ENCODE measurements around the gene SERINC3.

DNA sequence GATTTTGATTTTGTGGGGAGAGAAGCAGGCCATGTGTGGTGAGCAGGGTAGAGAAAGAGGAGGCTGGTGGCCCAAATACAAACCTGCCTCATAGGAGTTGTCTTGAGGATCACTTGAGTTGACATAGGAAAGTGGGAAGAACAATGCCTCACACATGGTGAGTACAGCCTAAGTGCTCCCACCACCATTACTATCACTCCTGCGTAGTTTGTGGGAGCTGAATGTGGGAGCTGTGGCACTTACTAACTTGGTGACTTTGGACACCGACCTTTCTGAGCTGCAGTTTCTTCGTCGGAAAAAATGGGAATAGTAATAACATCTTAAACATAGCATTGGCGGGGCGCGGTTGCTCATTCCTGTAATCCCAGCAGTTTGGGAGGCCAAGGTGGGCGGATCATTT, 25.5 kb upstream of the SERINC3 start:
- TF ChIP-seq TAF1 (IDR thresholded peaks at IDR 0.05; ENCODE audit: borderline replicate concordance, low read depth, low read length) = no peak
- TF ChIP-seq, protein P1, sequence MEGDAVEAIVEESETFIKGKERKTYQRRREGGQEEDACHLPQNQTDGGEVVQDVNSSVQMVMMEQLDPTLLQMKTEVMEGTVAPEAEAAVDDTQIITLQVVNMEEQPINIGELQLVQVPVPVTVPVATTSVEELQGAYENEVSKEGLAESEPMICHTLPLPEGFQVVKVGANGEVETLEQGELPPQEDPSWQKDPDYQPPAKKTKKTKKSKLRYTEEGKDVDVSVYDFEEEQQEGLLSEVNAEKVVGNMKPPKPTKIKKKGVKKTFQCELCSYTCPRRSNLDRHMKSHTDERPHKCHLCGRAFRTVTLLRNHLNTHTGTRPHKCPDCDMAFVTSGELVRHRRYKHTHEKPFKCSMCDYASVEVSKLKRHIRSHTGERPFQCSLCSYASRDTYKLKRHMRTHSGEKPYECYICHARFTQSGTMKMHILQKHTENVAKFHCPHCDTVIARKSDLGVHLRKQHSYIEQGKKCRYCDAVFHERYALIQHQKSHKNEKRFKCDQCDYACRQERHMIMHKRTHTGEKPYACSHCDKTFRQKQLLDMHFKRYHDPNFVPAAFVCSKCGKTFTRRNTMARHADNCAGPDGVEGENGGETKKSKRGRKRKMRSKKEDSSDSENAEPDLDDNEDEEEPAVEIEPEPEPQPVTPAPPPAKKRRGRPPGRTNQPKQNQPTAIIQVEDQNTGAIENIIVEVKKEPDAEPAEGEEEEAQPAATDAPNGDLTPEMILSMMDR (IDR thresholded peaks at IDR 0.05 in 2 of 3, conservative IDR thresholded peaks at IDR 0.05 in 1 of 3; ENCODE audit: control insufficient read depth in 2 of 3, extremely low read depth in 1 of 3, insufficient read depth in 1 of 3, low read depth in 3 of 3, low read length in 3 of 3) = no peak
- TF ChIP-seq, protein P2, sequence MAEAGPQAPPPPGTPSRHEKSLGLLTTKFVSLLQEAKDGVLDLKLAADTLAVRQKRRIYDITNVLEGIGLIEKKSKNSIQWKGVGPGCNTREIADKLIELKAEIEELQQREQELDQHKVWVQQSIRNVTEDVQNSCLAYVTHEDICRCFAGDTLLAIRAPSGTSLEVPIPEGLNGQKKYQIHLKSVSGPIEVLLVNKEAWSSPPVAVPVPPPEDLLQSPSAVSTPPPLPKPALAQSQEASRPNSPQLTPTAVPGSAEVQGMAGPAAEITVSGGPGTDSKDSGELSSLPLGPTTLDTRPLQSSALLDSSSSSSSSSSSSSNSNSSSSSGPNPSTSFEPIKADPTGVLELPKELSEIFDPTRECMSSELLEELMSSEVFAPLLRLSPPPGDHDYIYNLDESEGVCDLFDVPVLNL (IDR thresholded peaks at IDR 0.05; ENCODE audit: low read depth, low read length) = no peak
- TF ChIP-seq, protein P3, sequence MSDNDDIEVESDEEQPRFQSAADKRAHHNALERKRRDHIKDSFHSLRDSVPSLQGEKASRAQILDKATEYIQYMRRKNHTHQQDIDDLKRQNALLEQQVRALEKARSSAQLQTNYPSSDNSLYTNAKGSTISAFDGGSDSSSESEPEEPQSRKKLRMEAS (IDR thresholded peaks at IDR 0.05; ENCODE audit: low read depth, low read length) = no peak
- no peak for TF ChIP-seq CHD1 (IDR thresholded peaks at IDR 0.05; ENCODE audit: low read depth, low read length)
- no peak for TF ChIP-seq SREBF1 (IDR thresholded peaks at IDR 0.05; ENCODE audit: low read length)
- no peak for TF ChIP-seq TCF3 (IDR thresholded peaks at IDR 0.05; ENCODE audit: borderline replicate concordance, insufficient read depth, low read depth, low read length)
- no peak for TF ChIP-seq MXI1 (IDR thresholded peaks at IDR 0.05; ENCODE audit: low read depth, low read length)
- TF ChIP-seq BHLHE40 (IDR thresholded peaks at IDR 0.05; ENCODE audit: borderline replicate concordance in 1 of 2, low read depth in 2 of 2, low read length in 1 of 2) = no peak
- TF ChIP-seq FOXM1 (IDR thresholded peaks at IDR 0.05; ENCODE audit: low read depth, low read length) = no peak
- no peak for TF ChIP-seq RAD21 (IDR thresholded peaks at IDR 0.05; ENCODE audit: insufficient read depth, low read depth, low read length)
- no peak for TF ChIP-seq GABPA (IDR thresholded peaks at IDR 0.05; ENCODE audit: low read depth)
- TF ChIP-seq SRF (IDR thresholded peaks at IDR 0.05; ENCODE audit: low read depth in 2 of 2, low read length in 2 of 2) = no peak
- no peak for TF ChIP-seq POLR2A (IDR thresholded peaks at IDR 0.05; ENCODE audit: low read depth, low read length)
